Rectal smooth muscle tissue (tissue), 1 donor: ENCODE results near the gene AMPD2.
A peak's percentile ranks its signal among the peaks of the same experiment; 100 is the strongest.

Source experiments
- H3K27ac ChIP-seq: one replicate; pipeline ENCODE4 v1.7.0; 2013; ENCODE audit warnings: low read depth, low read length, inconsistent platforms
- H3K27me3 ChIP-seq: one replicate; pipeline ENCODE4 v1.7.0; 2013; ENCODE audit warnings: low read length; ENCODE audit not compliant: control insufficient read depth, insufficient read depth
- H3K36me3 ChIP-seq: one replicate; pipeline ENCODE4 v1.7.0; 2013; ENCODE audit warnings: low read length; ENCODE audit not compliant: control insufficient read depth, insufficient read depth
- H3K4me1 ChIP-seq: one replicate; pipeline ENCODE4 v1.7.0; 2013; ENCODE audit warnings: low read length; ENCODE audit not compliant: control insufficient read depth, insufficient read depth
- H3K4me3 ChIP-seq: one replicate; pipeline ENCODE4 v1.7.0; 2013; ENCODE audit warnings: low read length
- H3K9ac ChIP-seq: one replicate; pipeline ENCODE4 v1.7.0; 2013; ENCODE audit warnings: low read length

AMPD2 gene

DNA sequence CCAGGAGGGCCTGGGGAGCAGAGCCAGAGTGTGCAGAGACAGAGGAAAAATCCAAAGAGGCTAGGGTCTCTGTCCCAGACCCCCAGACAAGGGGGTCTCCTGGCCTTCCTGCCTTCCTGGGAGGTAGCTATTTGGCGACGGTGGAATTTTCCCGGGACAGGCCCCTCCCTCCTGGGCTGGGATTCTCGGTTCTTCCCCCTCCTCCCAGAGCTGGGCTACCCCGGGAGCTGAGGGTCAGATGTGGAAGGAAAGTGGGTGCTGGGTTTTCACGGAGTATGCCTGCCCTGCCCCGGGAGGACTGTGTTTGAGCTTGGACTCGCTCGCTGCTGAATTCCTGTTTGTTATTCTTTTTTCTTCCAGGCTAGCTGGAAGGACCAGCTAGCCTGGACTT lies 759 bp downstream of the AMPD2 start:
- Histone ChIP-seq H3K4me3 (peak overlapping the region; percentile 92), H3K9ac (peak overlapping the region; percentile 57), H3K27me3 (no peaks in the 10 kb centered on the region), H3K4me1 (peaks cover 6% of the 10 kb centered on the region), H3K27ac (peak overlapping the region; percentile 72), H3K36me3 (no peaks in the 10 kb centered on the region)

DNA sequence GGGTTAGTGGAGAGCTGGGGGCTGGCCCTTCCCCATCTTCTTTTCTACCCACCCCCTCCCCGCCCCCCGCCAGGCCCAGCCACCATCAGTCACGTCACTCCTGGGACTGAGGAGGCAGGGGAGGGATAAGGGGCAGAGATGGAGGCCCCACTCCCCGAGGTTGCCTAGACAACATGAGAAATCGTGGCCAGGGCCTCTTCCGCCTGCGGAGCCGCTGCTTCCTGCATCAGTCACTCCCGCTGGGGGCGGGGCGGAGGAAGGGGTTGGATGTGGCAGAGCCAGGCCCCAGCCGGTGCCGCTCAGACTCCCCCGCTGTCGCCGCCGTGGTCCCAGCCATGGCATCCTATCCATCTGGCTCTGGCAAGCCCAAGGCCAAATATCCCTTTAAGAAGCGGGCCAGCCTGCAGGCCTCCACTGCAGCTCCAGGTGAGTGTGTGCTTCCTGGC lies 1.2 kb downstream of the AMPD2 start:
- Histone ChIP-seq H3K27ac (peak overlapping the region; percentile 72), H3K36me3 (peaks cover under 1% of the 10 kb centered on the region), H3K4me3 (peak overlapping the region; percentile 92), H3K27me3 (no peaks in the 10 kb centered on the region), H3K9ac (peak overlapping the region; percentile 57), H3K4me1 (peaks cover 6% of the 10 kb centered on the region)

DNA sequence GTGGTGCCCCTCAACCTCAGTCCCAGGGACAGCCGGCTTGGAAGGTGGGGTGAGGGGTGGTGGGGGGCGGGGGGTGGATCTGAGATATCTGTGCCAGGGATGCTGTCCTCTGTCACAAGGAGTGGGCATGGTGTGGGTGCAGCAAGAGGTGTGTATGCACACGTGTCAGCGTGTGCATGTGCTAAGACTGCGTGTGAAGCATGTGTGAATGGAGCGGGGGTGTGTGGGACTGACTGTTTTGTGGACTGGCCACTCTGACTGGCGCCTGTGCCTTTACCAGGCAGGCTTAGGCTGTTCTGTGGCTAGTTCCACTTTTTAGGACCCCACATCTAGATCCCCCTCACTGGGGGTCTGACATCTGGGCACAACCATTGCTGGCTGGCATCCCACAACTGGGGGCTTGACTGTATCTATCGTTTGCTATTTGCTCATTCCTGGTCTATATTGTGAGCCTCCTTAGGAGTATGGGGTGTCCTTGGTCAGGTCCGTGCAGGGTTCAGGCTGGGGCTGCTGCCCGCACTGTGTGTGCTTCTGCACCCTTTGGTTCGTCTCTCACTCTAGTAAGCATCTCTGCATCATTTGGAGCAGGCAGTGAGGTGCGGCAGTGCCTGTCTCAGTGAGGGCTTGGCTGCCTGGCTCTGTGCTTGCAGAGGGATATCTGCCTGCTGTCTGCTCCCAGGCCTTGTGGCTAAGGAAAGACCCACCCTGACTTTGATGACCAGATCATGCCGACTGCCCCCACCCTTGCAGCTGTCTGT lies 1.9 kb downstream of the AMPD2 start:
- H3K36me3 ChIP-seq = peaks cover 3% of the 10 kb centered on the region
- no peak overlapping the region for H3K27ac ChIP-seq
- peak overlapping the region; percentile 92 for H3K4me3 ChIP-seq
- no peaks in the 10 kb centered on the region for H3K27me3 ChIP-seq
- peaks cover 6% of the 10 kb centered on the region for H3K4me1 ChIP-seq
- peak overlapping the region; percentile 43 for H3K9ac ChIP-seq

DNA sequence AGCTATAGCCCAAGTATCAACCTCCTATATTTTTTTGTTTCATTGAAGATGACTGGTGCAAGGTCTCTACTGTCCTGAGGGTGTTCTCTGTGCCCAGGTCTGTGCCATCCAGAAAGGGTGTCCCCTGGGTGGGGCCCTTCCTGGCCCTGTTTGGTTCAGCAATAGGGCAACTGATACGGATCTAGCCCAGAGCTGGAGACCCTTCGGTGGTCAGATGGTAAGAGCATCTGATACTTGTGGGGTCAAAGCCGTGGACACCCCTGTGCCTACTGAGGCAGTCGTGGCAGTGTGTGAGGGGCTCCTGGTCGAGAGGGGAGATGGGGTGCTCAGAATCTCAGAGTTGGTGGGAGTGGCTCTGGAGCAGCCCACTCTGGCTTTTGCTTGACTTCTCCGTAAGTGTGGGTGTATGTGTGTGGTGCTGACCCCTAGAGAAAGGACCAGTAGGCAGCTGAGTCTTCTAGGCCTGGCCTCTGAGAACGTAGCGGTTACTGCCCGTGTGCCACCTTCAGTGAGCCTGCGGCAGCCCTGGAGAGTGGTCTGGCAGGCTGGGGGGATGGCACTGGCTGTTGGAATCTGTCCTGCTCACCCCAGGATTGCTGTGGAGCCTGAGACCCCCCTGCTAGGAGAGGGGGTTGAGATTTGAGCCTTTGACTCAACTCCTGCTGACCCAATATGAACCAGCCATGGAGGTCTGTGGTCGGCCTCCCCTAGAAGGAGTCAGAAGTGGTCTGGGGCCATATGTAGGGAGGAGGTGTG lies 2.7 kb downstream of the AMPD2 start:
- Histone ChIP-seq H3K36me3 (peaks cover 5% of the 10 kb centered on the region), H3K4me1 (peaks cover 6% of the 10 kb centered on the region), H3K27me3 (no peaks in the 10 kb centered on the region), H3K9ac (no peak overlapping the region), H3K27ac (no peak overlapping the region), H3K4me3 (no peak overlapping the region)

DNA sequence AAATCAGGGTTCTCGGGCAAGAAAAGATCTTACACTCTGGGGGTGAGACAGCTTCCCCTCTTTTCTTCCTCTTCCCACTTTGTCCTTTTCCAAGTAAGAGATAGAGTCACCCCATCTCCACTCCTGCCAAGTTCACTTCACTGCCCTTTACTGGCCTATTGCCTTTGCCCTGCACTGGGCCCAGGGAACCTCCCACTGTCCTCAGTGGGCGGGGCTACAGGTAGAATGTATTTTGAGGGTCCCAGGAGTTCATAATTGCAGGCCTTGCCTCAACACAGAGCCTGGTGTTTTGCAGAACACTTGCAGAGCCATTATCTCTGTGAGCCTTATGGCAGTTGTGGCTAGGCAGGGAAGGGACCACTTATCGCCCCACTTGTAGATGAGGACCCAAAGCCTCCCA lies 3.3 kb downstream of the AMPD2 start:
- Histone ChIP-seq H3K27ac (no peak overlapping the region), H3K36me3 (peaks cover 10% of the 10 kb centered on the region), H3K9ac (no peak overlapping the region), H3K4me3 (no peak overlapping the region), H3K27me3 (no peaks in the 10 kb centered on the region), H3K4me1 (peaks cover 6% of the 10 kb centered on the region)

DNA sequence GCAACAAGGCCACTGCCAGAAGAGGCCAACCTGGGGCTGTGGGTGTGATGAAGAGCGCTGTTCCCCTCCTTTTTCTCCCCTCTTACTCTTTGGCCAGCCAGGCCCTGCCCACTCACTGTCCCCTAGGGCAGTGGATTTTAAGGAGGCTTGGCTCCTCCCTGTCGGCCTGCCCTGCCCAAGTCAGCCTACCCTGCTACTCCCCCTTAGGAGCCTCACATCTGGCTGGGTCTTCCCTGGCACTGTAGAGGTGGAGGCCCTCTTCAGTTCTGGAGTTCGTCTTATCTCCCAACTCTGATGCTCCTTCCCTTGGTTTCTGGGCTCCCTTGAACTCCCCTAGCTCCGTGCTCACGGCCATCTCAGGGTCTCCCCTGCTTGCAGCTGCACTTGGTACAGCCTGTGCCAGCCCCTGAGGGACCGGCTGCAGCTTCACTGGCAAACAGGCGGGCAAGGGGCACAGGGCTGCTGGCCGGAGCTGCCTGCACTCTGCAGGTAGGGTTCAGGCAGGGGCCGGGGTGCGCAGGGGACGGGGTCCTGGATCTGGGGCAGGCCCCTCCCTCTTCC lies 4.0 kb downstream of the AMPD2 start:
- no peaks in the 10 kb centered on the region for H3K27me3 ChIP-seq
- peaks cover 18% of the 10 kb centered on the region for H3K36me3 ChIP-seq
- H3K27ac ChIP-seq = no peak overlapping the region
- H3K4me1 ChIP-seq = peaks cover 6% of the 10 kb centered on the region
- no peak overlapping the region for H3K4me3 ChIP-seq
- no peak overlapping the region for H3K9ac ChIP-seq

DNA sequence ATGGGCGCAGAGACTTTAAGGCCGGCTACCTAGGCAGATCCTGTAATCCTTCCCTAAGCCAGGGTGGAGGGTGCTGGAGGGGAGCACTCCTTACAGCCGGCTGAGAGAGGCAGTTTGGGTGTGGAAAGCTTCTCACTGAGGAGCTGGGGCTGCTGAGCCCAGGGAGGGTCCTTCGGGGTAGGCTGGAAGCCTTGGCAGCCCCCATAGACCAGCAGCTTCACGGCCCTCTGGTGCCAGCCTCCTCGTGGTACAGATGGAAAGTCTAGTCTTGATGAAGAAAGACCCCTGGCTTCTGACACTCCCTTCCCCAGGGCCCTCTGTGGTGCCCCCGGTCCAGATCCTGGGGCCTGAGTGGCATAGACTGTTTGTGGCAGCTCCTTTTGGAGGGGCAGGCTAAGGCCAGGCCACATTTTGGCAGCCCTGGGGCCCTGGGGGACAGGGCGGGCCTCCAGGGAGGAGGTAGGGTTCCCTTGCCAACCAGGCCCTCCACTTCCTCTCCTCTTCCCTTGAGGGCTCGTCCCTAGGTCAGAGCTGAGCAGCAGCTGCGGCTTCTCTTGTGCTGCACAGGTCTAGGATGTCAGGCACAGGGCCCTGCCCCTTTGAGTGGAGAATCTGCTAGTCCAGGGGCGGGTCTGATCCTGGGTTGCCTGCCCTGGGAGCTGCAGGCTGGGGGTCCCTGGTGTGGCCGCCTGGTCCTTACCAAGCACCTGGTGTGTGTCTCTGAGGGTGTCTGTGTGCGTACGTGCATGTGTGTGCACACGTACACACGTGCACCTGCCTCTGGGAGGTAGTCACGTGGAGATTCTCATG lies 4.8 kb downstream of the AMPD2 start:
- Histone ChIP-seq H3K4me3 (no peak overlapping the region), H3K9ac (no peak overlapping the region), H3K4me1 (peaks cover 5% of the 10 kb centered on the region), H3K27ac (no peak overlapping the region), H3K36me3 (peaks cover 25% of the 10 kb centered on the region), H3K27me3 (no peaks in the 10 kb centered on the region)

DNA sequence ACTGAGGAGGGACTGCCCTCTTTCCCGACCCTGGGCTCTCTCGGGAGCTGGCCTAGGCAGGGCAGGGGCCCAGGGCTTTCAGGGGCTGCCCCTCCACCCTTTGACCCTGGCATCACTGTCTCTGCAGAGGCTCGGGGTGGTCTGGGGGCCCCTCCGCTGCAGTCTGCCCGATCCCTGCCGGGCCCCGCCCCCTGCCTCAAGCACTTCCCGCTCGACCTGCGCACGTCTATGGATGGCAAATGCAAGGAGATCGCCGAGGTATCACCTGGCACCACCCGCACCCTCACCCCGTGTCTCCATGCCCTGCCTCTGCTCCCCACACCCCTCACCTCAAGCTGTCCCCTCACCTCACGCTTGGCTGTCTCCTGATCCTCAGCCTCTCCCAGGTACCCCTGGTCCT lies 5.5 kb downstream of the AMPD2 start:
- no peak overlapping the region for H3K27ac ChIP-seq
- no peak overlapping the region for H3K4me3 ChIP-seq

DNA sequence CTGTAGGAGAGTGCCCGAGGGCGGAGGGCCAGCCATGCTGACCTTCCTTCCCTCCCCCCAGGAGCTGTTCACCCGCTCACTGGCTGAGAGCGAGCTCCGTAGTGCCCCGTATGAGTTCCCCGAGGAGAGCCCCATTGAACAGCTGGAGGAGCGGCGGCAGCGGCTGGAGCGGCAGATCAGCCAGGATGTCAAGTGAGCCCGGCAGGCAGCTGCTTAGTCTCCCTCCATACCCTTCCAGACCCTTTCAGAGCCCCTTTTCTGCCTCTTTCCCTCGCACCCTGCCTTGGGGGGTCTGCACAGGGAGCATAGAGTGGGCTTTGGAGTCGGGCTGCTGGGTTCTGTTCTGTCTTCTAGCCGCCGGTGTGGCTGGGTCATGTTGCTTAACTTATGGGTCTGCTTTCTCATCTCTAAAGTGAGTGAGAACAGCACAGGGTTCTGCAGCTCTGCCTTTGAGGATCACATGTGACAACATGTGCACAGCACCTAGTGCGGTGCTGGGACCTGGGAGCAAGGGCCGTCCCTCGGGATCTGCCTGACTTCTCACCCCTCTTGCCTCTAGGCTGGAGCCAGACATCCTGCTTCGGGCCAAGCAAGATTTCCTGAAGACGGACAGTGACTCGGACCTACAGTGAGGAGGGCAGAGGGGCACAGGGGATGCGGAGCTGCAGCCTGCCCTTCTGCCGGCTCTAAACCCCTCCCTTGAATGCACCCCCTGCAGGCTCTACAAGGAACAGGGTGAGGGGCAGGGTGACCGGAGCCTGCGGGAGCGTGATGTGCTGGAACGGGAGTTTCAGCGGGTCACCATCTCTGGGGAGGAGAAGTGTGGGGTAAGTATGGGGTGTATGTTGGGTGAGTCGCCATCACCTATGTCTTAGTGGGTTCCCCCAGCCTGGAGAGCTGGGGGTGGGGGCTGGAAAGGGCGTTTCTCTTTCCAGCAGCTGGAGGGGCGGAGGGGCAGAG lies 6.2 kb downstream of the AMPD2 start:
- Histone ChIP-seq H3K36me3 (peaks cover 29% of the 10 kb centered on the region), H3K27ac (no peak overlapping the region), H3K27me3 (no peaks in the 10 kb centered on the region), H3K9ac (no peak overlapping the region), H3K4me1 (peaks cover 3% of the 10 kb centered on the region), H3K4me3 (no peak overlapping the region)

More for the DNA sequence above, 5.5 kb downstream of the AMPD2 start:
- H3K9ac ChIP-seq = no peak overlapping the region
- no peaks in the 10 kb centered on the region for H3K27me3 ChIP-seq
- peaks cover 29% of the 10 kb centered on the region for H3K36me3 ChIP-seq
- peaks cover 3% of the 10 kb centered on the region for H3K4me1 ChIP-seq

DNA sequence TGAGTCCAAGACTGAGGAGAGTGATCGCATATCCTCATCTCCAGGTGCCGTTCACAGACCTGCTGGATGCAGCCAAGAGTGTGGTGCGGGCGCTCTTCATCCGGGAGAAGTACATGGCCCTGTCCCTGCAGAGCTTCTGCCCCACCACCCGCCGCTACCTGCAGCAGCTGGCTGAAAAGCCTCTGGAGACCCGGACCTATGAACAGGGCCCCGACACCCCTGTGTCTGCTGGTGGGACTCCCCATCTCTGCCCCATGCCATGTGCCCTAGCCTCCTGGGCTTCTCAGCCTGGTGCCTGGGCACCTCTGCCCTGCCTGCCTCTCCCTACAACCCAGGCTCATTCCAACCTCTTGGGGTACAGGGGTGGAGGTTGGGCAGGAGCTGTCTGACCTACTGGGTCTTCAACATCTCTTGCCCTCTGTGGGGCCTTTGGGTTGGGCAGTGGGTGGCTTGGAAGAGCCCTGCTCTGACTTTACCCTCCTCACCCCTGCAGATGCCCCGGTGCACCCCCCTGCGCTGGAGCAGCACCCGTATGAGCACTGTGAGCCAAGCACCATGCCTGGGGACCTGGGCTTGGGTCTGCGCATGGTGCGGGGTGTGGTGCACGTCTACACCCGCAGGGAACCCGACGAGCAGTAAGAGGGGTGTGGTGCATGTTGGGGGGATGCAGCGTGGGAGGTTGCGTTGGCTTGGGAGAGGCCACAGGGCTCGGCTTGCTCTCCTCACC lies 7.2 kb downstream of the AMPD2 start:
- Histone ChIP-seq H3K27ac (no peak overlapping the region), H3K36me3 (peaks cover 32% of the 10 kb centered on the region), H3K9ac (no peak overlapping the region), H3K27me3 (no peaks in the 10 kb centered on the region), H3K4me3 (no peak overlapping the region), H3K4me1 (no peaks in the 10 kb centered on the region)
